Placental epithelial cell (primary cell): ENCODE data around the gene HSFX3. TPM values are rescaled to one million over a fixed set of nuclear protein-coding genes. Genes with fewer than 3 reads are reported as not detected.

Experiments used
- total RNA-seq: library from RNA; depleted of rRNA; stranded (reverse); fragments of >200 nt; gene quantifications from 2 replicates; pipeline ENCODE4 v1.2.3, GENCODE V29; 2012

The HSFX3 gene, protein sequence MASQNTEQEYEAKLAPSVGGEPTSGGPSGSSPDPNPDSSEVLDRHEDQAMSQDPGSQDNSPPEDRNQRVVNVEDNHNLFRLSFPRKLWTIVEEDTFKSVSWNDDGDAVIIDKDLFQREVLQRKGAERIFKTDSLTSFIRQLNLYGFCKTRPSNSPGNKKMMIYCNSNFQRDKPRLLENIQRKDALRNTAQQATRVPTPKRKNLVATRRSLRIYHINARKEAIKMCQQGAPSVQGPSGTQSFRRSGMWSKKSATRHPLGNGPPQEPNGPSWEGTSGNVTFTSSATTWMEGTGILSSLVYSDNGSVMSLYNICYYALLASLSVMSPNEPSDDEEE
- not detected in 2 replicates for total RNA-seq

DNA sequence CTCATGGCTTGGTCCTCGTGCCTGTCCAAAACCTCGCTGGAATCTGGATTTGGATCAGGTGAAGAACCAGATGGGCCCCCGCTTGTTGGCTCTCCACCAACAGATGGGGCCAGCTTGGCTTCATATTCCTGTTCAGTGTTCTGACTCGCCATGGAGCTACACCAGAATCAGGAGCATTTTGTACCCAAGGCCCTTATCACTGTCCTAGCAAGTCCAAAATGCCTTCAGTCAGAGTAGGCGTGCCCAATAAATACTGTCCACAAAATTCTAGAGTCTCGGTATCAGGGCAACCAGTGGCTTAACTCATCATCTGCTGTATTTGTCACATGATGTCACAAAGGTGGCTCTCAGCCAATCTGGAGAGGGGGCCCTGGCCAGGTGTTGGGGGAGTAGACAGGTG lies at the start of gene HSFX3:
HSFX3 (minus strand) TSS at position 224 of the 400 bp plus-strand sequence; CDS start at position 152, 72 bp downstream.

DNA sequence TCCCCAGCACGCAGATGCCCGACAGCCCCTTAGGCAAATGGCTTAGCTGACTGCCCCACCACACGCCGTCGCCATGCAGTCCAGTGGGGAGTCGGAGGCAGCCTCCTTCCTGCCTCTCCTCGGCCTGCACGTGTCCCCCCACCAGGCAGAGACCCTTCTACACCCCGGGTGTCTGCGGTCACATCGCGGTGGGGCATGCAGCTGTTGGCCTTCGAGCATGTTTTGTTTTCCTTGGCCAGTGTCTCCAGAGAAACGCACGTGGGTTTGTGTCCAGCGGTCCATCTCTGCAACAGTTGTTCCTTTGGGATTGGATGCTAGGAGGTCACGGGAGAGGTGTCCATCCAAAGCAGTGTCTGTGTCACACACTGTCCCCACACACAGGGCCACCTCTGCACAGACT lies 45.5 kb upstream of the HSFX3 start, which contains the start of gene HSFX2:
HSFX2 (minus strand) TSS at position 101 of the 400 bp plus-strand sequence. CDS start 614 bp downstream, outside the sequence.

DNA sequence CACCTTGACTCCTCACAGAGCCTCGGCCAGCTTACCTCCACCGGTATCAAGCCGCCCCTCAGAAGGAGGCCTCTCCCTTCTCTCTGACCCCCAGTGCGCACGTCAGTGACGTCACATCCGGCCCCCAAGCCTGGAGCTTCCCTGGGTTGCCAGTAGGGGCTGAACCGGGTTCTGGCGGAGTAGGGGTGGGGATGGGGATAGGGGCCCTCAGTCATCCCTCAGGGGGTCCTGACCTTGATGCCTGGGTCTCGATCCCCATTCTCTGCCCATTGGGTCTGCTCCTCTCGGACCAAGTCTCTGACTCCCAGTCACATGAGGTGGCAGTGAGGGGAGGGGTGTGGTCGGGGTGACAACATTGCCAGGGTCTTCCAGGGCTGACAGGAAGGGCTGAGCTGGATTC lies 37.6 kb upstream of the HSFX3 start, which contains the start of gene MAGEA9B:
MAGEA9B (minus strand) TSS at position 101 of the 400 bp plus-strand sequence. CDS start 4,280 bp downstream, outside the sequence.

DNA sequence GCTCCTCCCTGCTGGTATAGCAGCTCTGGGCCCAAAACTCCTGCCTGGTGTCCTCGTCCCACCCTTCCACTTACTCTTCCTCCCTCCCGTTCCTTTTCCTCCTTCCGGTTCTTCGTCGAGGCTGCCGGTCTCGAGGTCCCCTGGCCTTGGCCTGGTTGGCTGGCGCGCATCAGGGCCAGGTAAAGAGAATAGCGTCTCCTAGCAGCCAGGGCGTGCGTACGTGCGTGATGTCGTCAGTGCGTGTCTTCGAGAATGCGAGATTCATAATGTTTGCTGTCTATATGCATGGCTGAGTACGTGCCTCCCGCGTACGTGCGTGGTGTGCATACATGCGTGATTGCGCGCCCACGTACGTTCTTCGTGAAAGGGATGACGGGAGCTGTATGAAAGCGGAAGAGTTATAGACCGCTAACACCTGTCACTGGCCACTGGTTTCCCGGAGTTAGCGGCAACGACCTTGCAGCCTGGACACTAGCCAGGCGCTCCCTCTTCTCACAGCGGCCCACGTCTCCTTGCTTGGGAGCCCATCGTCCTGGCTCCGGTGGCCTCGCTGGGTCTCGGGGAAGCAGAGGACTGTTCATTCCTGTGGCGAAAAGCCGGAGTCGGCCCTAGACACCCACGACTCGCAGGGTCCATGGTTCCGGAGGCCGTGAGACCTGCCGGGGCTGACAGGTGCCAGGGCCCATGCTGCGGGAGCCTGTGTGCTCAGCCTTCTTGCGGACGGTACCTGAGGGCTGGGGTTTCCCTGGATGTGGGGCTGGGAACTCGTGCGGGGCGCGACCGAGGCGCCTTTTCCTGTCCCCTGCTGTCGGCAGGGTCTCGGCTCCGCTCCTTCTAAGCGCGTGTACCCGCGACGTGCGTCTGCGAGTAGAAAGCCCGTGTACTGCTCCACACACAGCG lies 8.9 kb downstream of the HSFX3 start, which contains the start of gene EOLA1:
EOLA1 (plus strand) TSS at position 392 of the 900 bp plus-strand sequence. CDS start 4,619 bp downstream, outside the sequence.

DNA sequence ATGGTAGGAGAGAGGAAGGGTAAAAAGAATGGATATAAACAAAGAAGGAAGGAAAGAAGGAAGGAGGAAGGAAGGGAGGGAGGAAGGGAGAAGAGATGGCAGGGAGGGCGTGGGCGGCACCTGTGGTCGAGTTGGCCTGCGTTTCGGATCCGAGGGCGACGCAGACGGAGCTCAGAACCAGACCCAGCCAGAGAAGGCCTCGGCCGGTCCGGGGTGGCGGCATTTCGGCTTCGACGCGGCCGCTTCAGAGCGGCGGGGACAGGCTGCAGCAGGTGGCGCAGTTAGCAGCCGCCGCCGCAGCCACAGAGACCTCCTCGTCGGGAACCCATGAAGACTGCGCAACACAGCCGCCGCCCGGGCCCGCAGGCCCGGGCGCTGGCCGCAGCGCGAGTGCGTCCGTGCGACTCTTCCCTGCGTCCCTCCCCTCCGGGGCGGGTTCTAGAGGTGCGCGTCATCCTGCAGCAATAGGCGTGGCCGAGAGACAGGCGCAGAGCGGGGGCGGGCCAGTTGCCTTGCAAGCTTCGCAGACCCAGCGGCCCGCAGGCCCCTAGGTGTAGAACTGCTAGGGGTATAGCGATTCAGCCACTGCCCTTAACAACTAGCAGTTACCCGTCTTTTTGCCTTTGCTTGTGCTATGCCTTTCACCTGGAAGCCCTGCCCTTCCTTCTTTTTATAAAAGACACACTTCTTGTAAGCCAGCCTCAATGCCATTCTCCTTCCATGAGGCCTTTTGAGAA lies 44.6 kb downstream of the HSFX3 start, which contains the start of gene IDS:
IDS (minus strand) TSS at position 392 of the 737 bp plus-strand sequence; CDS start at position 223, 169 bp downstream.

Other genes starting within 250 kb of the HSFX3 start
- gene IDS, start 44.6 kb downstream of the HSFX3 start, total RNA-seq = 15.7 and 38.6 TPM in 2 replicates
- 15.7 and 20.5 TPM in 2 replicates for gene EOLA1, start 8.9 kb downstream of the HSFX3 start, total RNA-seq
- gene MAGEA9B, start 37.5 kb upstream of the HSFX3 start, total RNA-seq = not detected in 2 replicates
- gene HSFX2, start 45.4 kb upstream of the HSFX3 start, total RNA-seq = not detected in 2 replicates
- gene TMEM185A, start 81.9 kb upstream of the HSFX3 start, total RNA-seq = 10.2 and 11.0 TPM in 2 replicates
- not detected in 2 replicates for gene MAGEA11, start 162.1 kb upstream of the HSFX3 start, total RNA-seq
- gene HSFX1, start 224.1 kb upstream of the HSFX3 start, total RNA-seq = 0.39 and 0.43 TPM in 2 replicates
- not detected in 2 replicates for gene MAGEA9, start 232.0 kb upstream of the HSFX3 start, total RNA-seq